ENCODE results near the gene CWH43. TPM values are rescaled to one million over a fixed set of nuclear protein-coding genes. Genes with fewer than 3 reads are reported as not detected.
"Not testable (repeated sequence)": the region's sequence is repeated elsewhere in the genome, so short reads cannot be mapped to it uniquely, and the experiment has no call there.

The CWH43 gene
- polyA plus RNA-seq, 1 donor, result not detected

- no peaks in the 10 kb centered on the region for H3K4me1 ChIP-seq (ENCODE audit: control insufficient read depth, insufficient read depth, low read length)
- no peak overlapping the region for H3K27ac ChIP-seq (ENCODE audit: low read length)
- H3K27me3 ChIP-seq (ENCODE audit: control insufficient read depth, insufficient read depth, low read length), result no peaks in the 10 kb centered on the region
- H3K4me3 ChIP-seq (ENCODE audit: low read length), result no peak overlapping the region
- no peaks in the 10 kb centered on the region for H3K9me3 ChIP-seq (ENCODE audit: control insufficient read depth, low read depth, low read length)
- no CpG with 5 or more reads among the region's 6 CpGs for WGBS (ENCODE audit: insufficient coverage, low lambda C conversion rate)
- no peak for DNase-seq
- H3K36me3 ChIP-seq (ENCODE audit: control insufficient read depth, insufficient read depth, low read length), result no peaks in the 10 kb centered on the region
These were observed 12.4 kb downstream of the CWH43 start for GRCh38 chr4:48998440-48998839.

GRCh38 chr4:49000806-49001205 lies 14.7 kb downstream of the CWH43 start:
- Histone ChIP-seq H3K9me3 (ENCODE audit: control insufficient read depth, low read depth, low read length) (no peaks in the 10 kb centered on the region), H3K27ac (ENCODE audit: low read length) (no peak overlapping the region), H3K27me3 (ENCODE audit: control insufficient read depth, insufficient read depth, low read length) (no peaks in the 10 kb centered on the region), H3K4me1 (ENCODE audit: control insufficient read depth, insufficient read depth, low read length) (no peaks in the 10 kb centered on the region), H3K36me3 (ENCODE audit: control insufficient read depth, insufficient read depth, low read length) (no peaks in the 10 kb centered on the region), H3K4me3 (ENCODE audit: low read length) (no peak overlapping the region)
- no peak for DNase-seq

- H3K27me3 ChIP-seq (ENCODE audit: control insufficient read depth, insufficient read depth, low read length), result no peaks in the 10 kb centered on the region
- H3K4me3 ChIP-seq (ENCODE audit: low read length), result no peak overlapping the region
- no peak overlapping the region for H3K27ac ChIP-seq (ENCODE audit: low read length)
- H3K9me3 ChIP-seq (ENCODE audit: control insufficient read depth, low read depth, low read length), result no peaks in the 10 kb centered on the region
- H3K4me1 ChIP-seq (ENCODE audit: control insufficient read depth, insufficient read depth, low read length), result no peaks in the 10 kb centered on the region
- DNase-seq, result no peak
- H3K36me3 ChIP-seq (ENCODE audit: control insufficient read depth, insufficient read depth, low read length), result no peaks in the 10 kb centered on the region
These were observed 16.9 kb downstream of the CWH43 start for GRCh38 chr4:49002931-49003330.

- Histone ChIP-seq H3K9me3 (ENCODE audit: control insufficient read depth, low read depth, low read length) (peaks cover 2% of the 10 kb centered on the region), H3K36me3 (ENCODE audit: control insufficient read depth, insufficient read depth, low read length) (no peaks in the 10 kb centered on the region), H3K27me3 (ENCODE audit: control insufficient read depth, insufficient read depth, low read length) (no peaks in the 10 kb centered on the region), H3K27ac (ENCODE audit: low read length) (no peak overlapping the region), H3K4me3 (ENCODE audit: low read length) (no peak overlapping the region), H3K4me1 (ENCODE audit: control insufficient read depth, insufficient read depth, low read length) (no peaks in the 10 kb centered on the region)
- WGBS (ENCODE audit: insufficient coverage, low lambda C conversion rate), result 80% methylated on average over 1 of the region's 2 CpGs
- no peak for DNase-seq
These were observed 32.7 kb downstream of the CWH43 start for GRCh38 chr4:49018718-49019295.

GRCh38 chr4:49032440-49033161 lies 46.5 kb downstream of the CWH43 start:
- WGBS (ENCODE audit: insufficient coverage, low lambda C conversion rate), result 39% methylated on average over 4 of the region's 11 CpGs
- peaks cover 2% of the 10 kb centered on the region for H3K9me3 ChIP-seq (ENCODE audit: control insufficient read depth, low read depth, low read length)
- H3K4me3 ChIP-seq (ENCODE audit: low read length), result no peak overlapping the region
- H3K4me1 ChIP-seq (ENCODE audit: control insufficient read depth, insufficient read depth, low read length), result no peaks in the 10 kb centered on the region
- no peak overlapping the region for H3K27ac ChIP-seq (ENCODE audit: low read length)
- no peak for DNase-seq
- no peaks in the 10 kb centered on the region for H3K36me3 ChIP-seq (ENCODE audit: control insufficient read depth, insufficient read depth, low read length)
- no peaks in the 10 kb centered on the region for H3K27me3 ChIP-seq (ENCODE audit: control insufficient read depth, insufficient read depth, low read length)

GRCh38 chr4:49036528-49036927 lies 50.5 kb downstream of the CWH43 start:
- Histone ChIP-seq H3K27ac (ENCODE audit: low read length) (no peak overlapping the region), H3K4me3 (ENCODE audit: low read length) (no peak overlapping the region), H3K9me3 (ENCODE audit: control insufficient read depth, low read depth, low read length) (peaks cover under 1% of the 10 kb centered on the region), H3K27me3 (ENCODE audit: control insufficient read depth, insufficient read depth, low read length) (no peaks in the 10 kb centered on the region), H3K36me3 (ENCODE audit: control insufficient read depth, insufficient read depth, low read length) (no peaks in the 10 kb centered on the region), H3K4me1 (ENCODE audit: control insufficient read depth, insufficient read depth, low read length) (no peaks in the 10 kb centered on the region)
- DNase-seq, result no peak
- no CpG with 5 or more reads among the region's 3 CpGs for WGBS (ENCODE audit: insufficient coverage, low lambda C conversion rate)

GRCh38 chr4:49044270-49044669 lies 58.2 kb downstream of the CWH43 start:
- Histone ChIP-seq H3K4me1 (ENCODE audit: control insufficient read depth, insufficient read depth, low read length) (no peaks in the 10 kb centered on the region), H3K4me3 (ENCODE audit: low read length) (no peak overlapping the region), H3K27me3 (ENCODE audit: control insufficient read depth, insufficient read depth, low read length) (no peaks in the 10 kb centered on the region), H3K9me3 (ENCODE audit: control insufficient read depth, low read depth, low read length) (peaks cover 3% of the 10 kb centered on the region), H3K36me3 (ENCODE audit: control insufficient read depth, insufficient read depth, low read length) (no peaks in the 10 kb centered on the region), H3K27ac (ENCODE audit: low read length) (no peak overlapping the region)
- WGBS (ENCODE audit: insufficient coverage, low lambda C conversion rate), result 58% methylated on average over 2 of the region's 3 CpGs
- DNase-seq, result no peak

GRCh38 chr4:49058306-49058705 lies 72.2 kb downstream of the CWH43 start:
- Histone ChIP-seq H3K4me3 (ENCODE audit: low read length) (no peak overlapping the region), H3K4me1 (ENCODE audit: control insufficient read depth, insufficient read depth, low read length) (no peaks in the 10 kb centered on the region), H3K27ac (ENCODE audit: low read length) (no peak overlapping the region), H3K36me3 (ENCODE audit: control insufficient read depth, insufficient read depth, low read length) (no peaks in the 10 kb centered on the region), H3K27me3 (ENCODE audit: control insufficient read depth, insufficient read depth, low read length) (no peaks in the 10 kb centered on the region), H3K9me3 (ENCODE audit: control insufficient read depth, low read depth, low read length) (peaks cover 6% of the 10 kb centered on the region)
- no peak for DNase-seq

- H3K27ac ChIP-seq (ENCODE audit: low read length), result no peak overlapping the region
These were observed 77.6 kb downstream of the CWH43 start for GRCh38 chr4:49063670-49064069.

GRCh38 chr4:49072196-49072595 lies 86.1 kb downstream of the CWH43 start:
- not testable (repeated sequence) for DNase-seq; H3K4me1 ChIP-seq (ENCODE audit: control insufficient read depth, insufficient read depth, low read length); H3K36me3 ChIP-seq (ENCODE audit: control insufficient read depth, insufficient read depth, low read length); H3K27me3 ChIP-seq (ENCODE audit: control insufficient read depth, insufficient read depth, low read length); H3K4me3 ChIP-seq (ENCODE audit: low read length); H3K27ac ChIP-seq (ENCODE audit: low read length); H3K9me3 ChIP-seq (ENCODE audit: control insufficient read depth, low read depth, low read length)
- no CpG with 5 or more reads among the region's 11 CpGs for WGBS (ENCODE audit: insufficient coverage, low lambda C conversion rate)

More at GRCh38 chr4:49063670-49064069, 77.6 kb downstream of the CWH43 start:
- Histone ChIP-seq H3K4me3 (ENCODE audit: low read length) (no peak overlapping the region), H3K4me1 (ENCODE audit: control insufficient read depth, insufficient read depth, low read length) (no peaks in the 10 kb centered on the region), H3K27me3 (ENCODE audit: control insufficient read depth, insufficient read depth, low read length) (no peaks in the 10 kb centered on the region), H3K36me3 (ENCODE audit: control insufficient read depth, insufficient read depth, low read length) (no peaks in the 10 kb centered on the region), H3K9me3 (ENCODE audit: control insufficient read depth, low read depth, low read length) (peaks cover 6% of the 10 kb centered on the region)
- no peak for DNase-seq
- no CpG with 5 or more reads among the region's 2 CpGs for WGBS (ENCODE audit: insufficient coverage, low lambda C conversion rate)

GRCh38 chr4:49091883-49092282 lies 105.8 kb downstream of the CWH43 start:
- H3K27ac ChIP-seq (ENCODE audit: low read length); H3K27me3 ChIP-seq (ENCODE audit: control insufficient read depth, insufficient read depth, low read length); H3K36me3 ChIP-seq (ENCODE audit: control insufficient read depth, insufficient read depth, low read length); DNase-seq; H3K4me3 ChIP-seq (ENCODE audit: low read length); H3K4me1 ChIP-seq (ENCODE audit: control insufficient read depth, insufficient read depth, low read length): not testable (repeated sequence)
- H3K9me3 ChIP-seq (ENCODE audit: control insufficient read depth, low read depth, low read length), result peaks cover 34% of the 10 kb centered on the region
- WGBS (ENCODE audit: insufficient coverage, low lambda C conversion rate), result 66% methylated on average over 7 of the region's 7 CpGs
